HAP-1 (cell line): ENCODE measurements around the gene COL4A4.

Experiments
- DNase-seq, 2 experiments: peaks; one replicate each; pipeline ENCODE4 v3.0.0-alpha.2; 2016 to 2020; ENCODE audit warnings: low spot score in 2 of 2
- H3K27me3 ChIP-seq: fragments of 250-450 bp; sonication (Bioruptor Pico); 2 replicates; pipeline ENCODE4 v1.5.1; 2020; ENCODE audit warnings: low read depth, mild to moderate bottlenecking, moderate library complexity
- H3K36me3 ChIP-seq: fragments of 250-450 bp; sonication (Bioruptor Pico); replicated peaks from 2 replicates; pipeline ENCODE4 v1.5.1; 2020; ENCODE audit warnings: mild to moderate bottlenecking
- H3K4me1 ChIP-seq: fragments of 250-450 bp; sonication (Bioruptor Pico); 2 replicates; pipeline ENCODE4 v1.5.1; 2020; ENCODE audit warnings: mild to moderate bottlenecking
- H3K4me3 ChIP-seq: fragments of 250-450 bp; sonication (Bioruptor Pico); 2 replicates; pipeline ENCODE4 v1.5.1; 2020; ENCODE audit warnings: mild to moderate bottlenecking, moderate library complexity
- H3K9me3 ChIP-seq: fragments of 250-450 bp; sonication (Bioruptor Pico); 2 replicates; pipeline ENCODE4 v1.5.1; 2020; ENCODE audit warnings: mild to moderate bottlenecking, moderate library complexity
- in situ Hi-C: fragments of 300-500 bp; cut with MboI; formaldehyde crosslinking; loops from 3 replicates; pipeline ENCODE4 v1.14.3; 2020; ENCODE audit warnings: low sequenced_read_pairs, inconsistent platforms, mixed read lengths

The COL4A4 gene

DNA sequence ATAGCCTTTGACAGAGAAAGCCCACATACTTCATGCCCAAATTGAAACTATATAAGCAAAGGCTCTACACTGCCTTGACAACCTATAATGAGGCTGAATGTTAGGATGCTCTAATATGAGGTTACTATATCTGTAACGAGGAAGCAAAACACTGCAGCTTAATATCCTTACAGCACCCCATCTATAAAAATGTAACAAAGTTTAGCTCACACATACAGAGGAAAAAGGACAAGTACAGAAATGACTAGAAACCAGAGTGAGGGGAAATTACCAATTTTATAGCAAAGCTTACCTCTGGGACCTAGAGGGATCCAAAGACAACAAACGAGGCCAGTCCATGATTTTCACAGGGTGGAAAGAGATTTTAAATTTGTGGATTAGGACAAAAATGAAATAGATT, 138.5 kb downstream of the COL4A4 start:
- H3K36me3 ChIP-seq, result no peaks in the 10 kb centered on the region; the same call in 1 of the 2 replicates
- H3K4me1 ChIP-seq, result no peaks in the 10 kb centered on the region
- no peaks in the 10 kb centered on the region for H3K27me3 ChIP-seq
- no peaks in the 10 kb centered on the region for H3K9me3 ChIP-seq
- no peak for DNase-seq
- no peak overlapping the region for H3K4me3 ChIP-seq
- in situ Hi-C loops, result no loop called here

- H3K4me3 ChIP-seq, result no peak overlapping the region
- no peaks in the 10 kb centered on the region for H3K9me3 ChIP-seq
- in situ Hi-C loops, result no loop called here
- no peaks in the 10 kb centered on the region for H3K36me3 ChIP-seq
- H3K27me3 ChIP-seq, result no peaks in the 10 kb centered on the region
- no peaks in the 10 kb centered on the region for H3K4me1 ChIP-seq
- no peak for DNase-seq
Measured at GRCh38 chr2:227022608-227023007, 141.4 kb downstream of the COL4A4 start.

- no peak overlapping the region for H3K4me3 ChIP-seq
- no peaks in the 10 kb centered on the region for H3K9me3 ChIP-seq
- DNase-seq, result no peak
- in situ Hi-C loops, result no loop called here
- no peaks in the 10 kb centered on the region for H3K4me1 ChIP-seq
- H3K27me3 ChIP-seq, result no peaks in the 10 kb centered on the region
- H3K36me3 ChIP-seq, result no peaks in the 10 kb centered on the region
Measured at GRCh38 chr2:227020416-227020815, 143.6 kb downstream of the COL4A4 start.

DNA sequence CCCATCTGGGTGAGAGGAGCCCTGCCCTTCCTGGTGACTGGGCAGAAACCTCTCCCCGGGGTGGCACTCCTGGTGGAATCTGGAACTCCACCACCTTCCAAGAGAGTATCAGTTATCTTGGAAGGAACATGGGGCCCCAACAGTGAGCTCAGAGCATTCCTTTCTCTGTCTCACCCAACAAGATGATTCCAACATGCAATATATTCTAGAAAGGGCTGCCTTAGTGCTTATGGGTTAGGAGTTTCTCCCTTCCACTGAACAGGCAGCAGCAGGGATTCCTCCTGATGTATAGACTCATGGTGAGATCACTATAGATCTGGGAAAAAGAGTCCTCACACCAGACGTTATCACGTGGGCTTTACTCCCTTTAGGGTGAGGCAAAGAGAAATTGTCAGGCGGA, 147.1 kb downstream of the COL4A4 start:
- Histone ChIP-seq H3K9me3 (no peaks in the 10 kb centered on the region), H3K4me1 (no peaks in the 10 kb centered on the region), H3K36me3 (no peaks in the 10 kb centered on the region), H3K27me3 (no peaks in the 10 kb centered on the region), H3K4me3 (no peak overlapping the region)
- DNase-seq, result no peak
- in situ Hi-C loops, result no loop called here

- no peak overlapping the region for H3K4me3 ChIP-seq
- in situ Hi-C loops, result no loop called here
- H3K9me3 ChIP-seq, result no peaks in the 10 kb centered on the region
- H3K27me3 ChIP-seq, result no peaks in the 10 kb centered on the region
- H3K4me1 ChIP-seq, result no peaks in the 10 kb centered on the region
- no peak for DNase-seq
- H3K36me3 ChIP-seq, result no peaks in the 10 kb centered on the region
Measured at GRCh38 chr2:227013881-227014280, 150.1 kb downstream of the COL4A4 start.

DNA sequence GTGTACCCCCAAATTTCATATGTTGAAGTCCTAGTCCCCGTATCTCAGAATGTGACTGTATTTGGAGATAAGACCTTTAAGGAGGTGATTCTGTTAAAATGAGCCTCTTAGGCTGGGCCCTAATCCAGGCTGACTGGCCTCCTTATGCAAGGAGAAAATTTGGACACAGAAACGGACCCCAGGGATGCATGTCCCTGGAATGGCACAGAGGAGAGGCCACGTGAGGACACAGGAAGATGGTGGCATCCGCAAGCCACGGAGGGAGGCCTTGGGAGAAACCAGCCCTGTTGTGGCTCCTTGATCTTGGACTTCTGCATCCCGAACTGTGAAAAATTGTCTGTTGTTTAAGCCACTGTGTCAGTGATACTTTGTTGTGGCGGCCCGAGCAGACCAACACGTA, 150.7 kb downstream of the COL4A4 start:
- Histone ChIP-seq H3K9me3 (no peaks in the 10 kb centered on the region), H3K36me3 (no peaks in the 10 kb centered on the region), H3K4me1 (no peaks in the 10 kb centered on the region), H3K27me3 (no peaks in the 10 kb centered on the region), H3K4me3 (no peak overlapping the region)
- DNase-seq, result no peak
- in situ Hi-C loops, result no loop called here

DNA sequence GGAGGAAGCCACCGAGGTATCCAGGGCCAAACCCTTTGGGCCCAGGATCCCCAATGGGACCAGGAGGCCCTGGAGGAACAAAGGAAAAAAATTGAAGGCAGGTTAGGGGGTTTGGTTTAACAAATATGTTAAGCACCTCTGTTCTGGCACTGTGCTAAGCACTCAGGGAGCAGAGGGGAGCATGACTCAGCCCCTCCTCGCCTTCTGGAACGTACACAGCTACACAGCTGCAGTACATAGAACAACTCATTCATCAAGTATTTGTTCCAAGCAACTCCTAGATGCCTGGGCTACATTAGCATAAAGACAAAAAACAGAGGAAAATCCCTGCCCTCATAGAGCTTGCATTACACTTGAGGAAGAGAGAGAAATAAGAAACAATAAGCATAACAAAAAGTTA, 153.6 kb downstream of the COL4A4 start:
- H3K27me3 ChIP-seq, result no peaks in the 10 kb centered on the region
- no peaks in the 10 kb centered on the region for H3K9me3 ChIP-seq
- no peak for DNase-seq
- H3K4me3 ChIP-seq, result no peak overlapping the region
- in situ Hi-C loops, result no loop called here
- no peaks in the 10 kb centered on the region for H3K36me3 ChIP-seq
- H3K4me1 ChIP-seq, result no peaks in the 10 kb centered on the region

- Histone ChIP-seq H3K4me1 (no peaks in the 10 kb centered on the region), H3K27me3 (no peaks in the 10 kb centered on the region), H3K36me3 (no peaks in the 10 kb centered on the region), H3K9me3 (no peaks in the 10 kb centered on the region), H3K4me3 (no peak overlapping the region)
- no peak for DNase-seq
- in situ Hi-C loops, result no loop called here
Measured at GRCh38 chr2:227007940-227008339, 156.1 kb downstream of the COL4A4 start.

DNA sequence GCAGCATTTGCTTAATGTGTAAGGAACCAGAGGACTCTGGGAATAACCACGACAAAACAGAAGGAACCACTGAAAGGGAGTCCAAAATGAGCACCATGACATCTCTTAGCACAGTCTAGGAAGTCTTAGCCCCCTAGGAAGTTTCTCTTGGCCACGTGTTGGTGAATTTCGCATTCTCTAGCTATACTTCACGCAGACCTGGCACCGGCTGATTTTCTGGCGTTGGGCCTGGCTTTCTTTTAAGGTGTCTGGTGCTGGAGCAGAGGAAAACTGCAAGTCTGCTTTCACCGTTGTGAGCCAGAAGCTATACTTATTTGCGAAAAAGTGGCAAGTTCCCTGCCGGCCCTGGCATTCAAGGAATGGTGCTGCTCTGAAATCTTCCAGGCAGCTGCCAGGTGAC, 156.9 kb downstream of the COL4A4 start:
- no peaks in the 10 kb centered on the region for H3K9me3 ChIP-seq
- no peaks in the 10 kb centered on the region for H3K4me1 ChIP-seq
- no peaks in the 10 kb centered on the region for H3K36me3 ChIP-seq
- no peaks in the 10 kb centered on the region for H3K27me3 ChIP-seq
- no peak for DNase-seq
- in situ Hi-C loops, result no loop called here
- no peak overlapping the region for H3K4me3 ChIP-seq

GRCh38 chr2:227006189-227006897, 157.7 kb downstream of the COL4A4 start:
- in situ Hi-C loops, result no loop called here
- Histone ChIP-seq H3K36me3 (no peaks in the 10 kb centered on the region), H3K4me1 (no peaks in the 10 kb centered on the region), H3K9me3 (no peaks in the 10 kb centered on the region), H3K4me3 (no peak overlapping the region), H3K27me3 (no peaks in the 10 kb centered on the region)
- DNase-seq, result no peak

GRCh38 chr2:227004482-227004881, 159.5 kb downstream of the COL4A4 start:
- no peaks in the 10 kb centered on the region for H3K27me3 ChIP-seq
- H3K4me3 ChIP-seq, result no peak overlapping the region
- in situ Hi-C loops, result no loop called here
- H3K4me1 ChIP-seq, result no peaks in the 10 kb centered on the region
- H3K36me3 ChIP-seq, result no peaks in the 10 kb centered on the region
- DNase-seq, result no peak
- no peaks in the 10 kb centered on the region for H3K9me3 ChIP-seq

GRCh38 chr2:227000123-227000522, 163.9 kb downstream of the COL4A4 start:
- no peaks in the 10 kb centered on the region for H3K4me1 ChIP-seq
- no peaks in the 10 kb centered on the region for H3K27me3 ChIP-seq
- no peak for DNase-seq
- in situ Hi-C loops, result no loop called here
- no peaks in the 10 kb centered on the region for H3K9me3 ChIP-seq
- no peak overlapping the region for H3K4me3 ChIP-seq
- H3K36me3 ChIP-seq, result no peaks in the 10 kb centered on the region

- in situ Hi-C loops, result no loop called here
- DNase-seq, result no peak
- Histone ChIP-seq H3K4me1 (no peaks in the 10 kb centered on the region), H3K27me3 (no peaks in the 10 kb centered on the region), H3K4me3 (no peak overlapping the region), H3K36me3 (no peaks in the 10 kb centered on the region), H3K9me3 (no peaks in the 10 kb centered on the region)
Measured at GRCh38 chr2:226999661-227000060, 164.3 kb downstream of the COL4A4 start.

GRCh38 chr2:226995625-226996041, 168.4 kb downstream of the COL4A4 start:
- in situ Hi-C loops, result no loop called here
- Histone ChIP-seq H3K36me3 (no peaks in the 10 kb centered on the region), H3K4me3 (no peak overlapping the region), H3K4me1 (no peaks in the 10 kb centered on the region), H3K27me3 (no peaks in the 10 kb centered on the region), H3K9me3 (no peaks in the 10 kb centered on the region)
- DNase-seq, result no peak

DNA sequence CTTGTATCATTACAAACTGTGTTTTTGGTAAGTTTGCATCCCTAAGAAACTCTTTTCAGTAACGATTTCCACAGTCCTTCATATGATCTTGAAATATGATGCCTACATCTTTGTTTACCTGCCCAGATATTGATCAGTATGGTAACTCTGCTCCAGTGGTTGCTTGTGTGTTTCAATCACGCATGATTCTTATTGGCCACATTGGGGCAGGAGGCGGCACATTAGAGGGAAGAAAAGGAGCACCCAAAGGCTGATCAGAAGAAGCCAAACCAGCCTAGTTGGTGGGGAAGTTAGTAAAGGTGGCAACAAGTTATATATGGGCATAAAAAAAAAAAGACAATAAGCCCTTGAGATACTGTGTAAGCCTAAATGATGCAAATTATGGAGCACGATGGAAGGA, 169.2 kb downstream of the COL4A4 start:
- no peaks in the 10 kb centered on the region for H3K4me1 ChIP-seq

More for the DNA sequence above, 169.2 kb downstream of the COL4A4 start:
- DNase-seq, result peak; percentile 11 to 33
- H3K27me3 ChIP-seq, result no peaks in the 10 kb centered on the region; the same call in 1 of the 2 replicates
- in situ Hi-C loops, result no loop called here
- H3K36me3 ChIP-seq, result no peaks in the 10 kb centered on the region
- no peaks in the 10 kb centered on the region for H3K9me3 ChIP-seq
- H3K4me3 ChIP-seq, result no peak overlapping the region
